Adipocyte (in vitro differentiated cells): Measurements from ENCODE around the gene MCM7.

Experiments used
- DNase-seq: peaks from one replicate; pipeline ENCODE4 v3.0.0-alpha.2; 2015; ENCODE audit warnings: low read depth
- H3K27me3 ChIP-seq: replicated peaks from 2 replicates; pipeline ENCODE4 v1.7.0; 2013; ENCODE audit warnings: mild to moderate bottlenecking, low read length, moderate library complexity; ENCODE audit not compliant: control insufficient read depth, insufficient read depth
- H3K36me3 ChIP-seq: 2 replicates; pipeline ENCODE4 v1.7.0; 2013; ENCODE audit warnings: low read length, mild to moderate bottlenecking, moderate library complexity; ENCODE audit not compliant: control insufficient read depth, insufficient read depth, severe bottlenecking
- H3K4me1 ChIP-seq: 2 replicates; pipeline ENCODE4 v1.7.0; 2013; ENCODE audit warnings: mild to moderate bottlenecking, low read length, moderate library complexity; ENCODE audit not compliant: control insufficient read depth, insufficient read depth
- H3K4me3 ChIP-seq: 2 replicates; pipeline ENCODE4 v1.7.0; 2013; ENCODE audit warnings: mild to moderate bottlenecking, low read length, moderate library complexity
- H3K9ac ChIP-seq: 2 replicates; pipeline ENCODE4 v1.7.0; 2013; ENCODE audit warnings: mild to moderate bottlenecking, low read length, moderate library complexity
- H3K9me3 ChIP-seq: 2 replicates; pipeline ENCODE4 v1.7.0; 2013; ENCODE audit warnings: mild to moderate bottlenecking, low read length, moderate library complexity; ENCODE audit not compliant: control insufficient read depth

The MCM7 gene

DNA sequence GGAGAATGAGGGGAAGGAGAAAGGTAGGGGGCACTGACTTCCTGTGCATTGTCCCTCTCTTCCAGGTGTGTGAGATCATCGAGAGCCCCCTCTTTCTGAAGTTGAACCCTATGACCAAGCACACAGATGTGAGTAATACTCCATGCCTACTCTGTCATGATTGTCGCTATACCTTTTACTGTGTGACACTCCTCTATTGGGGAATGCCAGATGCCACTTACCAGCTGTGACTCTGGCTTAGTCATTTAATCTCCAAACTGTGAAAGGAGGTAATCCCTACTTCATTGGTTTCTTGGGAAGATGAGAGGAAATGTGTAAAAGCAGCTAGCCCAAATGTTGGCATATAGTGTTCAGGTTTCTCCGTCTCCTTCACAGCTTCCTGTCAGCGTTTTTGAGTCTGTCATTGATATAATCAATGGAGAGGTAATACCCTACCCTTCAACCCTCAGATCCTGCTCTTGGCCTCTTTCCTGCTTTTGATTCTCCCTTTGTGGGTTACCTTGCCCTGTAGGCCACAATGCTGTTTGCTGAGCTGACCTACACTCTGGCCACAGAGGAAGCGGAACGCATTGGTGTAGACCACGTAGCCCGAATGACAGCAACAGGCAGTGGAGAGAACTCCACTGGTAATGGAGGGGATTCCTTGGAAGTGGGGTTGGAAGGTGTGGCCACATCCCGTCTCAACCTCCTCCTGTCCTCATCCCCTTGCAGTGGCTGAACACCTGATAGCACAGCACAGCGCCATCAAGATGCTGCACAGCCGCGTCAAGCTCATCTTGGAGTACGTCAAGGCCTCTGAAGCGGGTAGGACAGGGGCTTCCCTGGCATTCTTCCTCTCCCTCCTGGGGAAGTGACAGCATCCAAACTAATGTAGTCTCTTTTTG is 10.4 kb downstream of the MCM7 start:
- peaks cover 42% of the 10 kb centered on the region for H3K4me1 ChIP-seq
- no peak overlapping the region for H3K4me3 ChIP-seq
- no peak overlapping the region for H3K9ac ChIP-seq
- H3K27me3 ChIP-seq: no peaks in the 10 kb centered on the region
- no peaks in the 10 kb centered on the region for H3K9me3 ChIP-seq
- no peak for DNase-seq
- peaks cover 55% of the 10 kb centered on the region for H3K36me3 ChIP-seq

DNA sequence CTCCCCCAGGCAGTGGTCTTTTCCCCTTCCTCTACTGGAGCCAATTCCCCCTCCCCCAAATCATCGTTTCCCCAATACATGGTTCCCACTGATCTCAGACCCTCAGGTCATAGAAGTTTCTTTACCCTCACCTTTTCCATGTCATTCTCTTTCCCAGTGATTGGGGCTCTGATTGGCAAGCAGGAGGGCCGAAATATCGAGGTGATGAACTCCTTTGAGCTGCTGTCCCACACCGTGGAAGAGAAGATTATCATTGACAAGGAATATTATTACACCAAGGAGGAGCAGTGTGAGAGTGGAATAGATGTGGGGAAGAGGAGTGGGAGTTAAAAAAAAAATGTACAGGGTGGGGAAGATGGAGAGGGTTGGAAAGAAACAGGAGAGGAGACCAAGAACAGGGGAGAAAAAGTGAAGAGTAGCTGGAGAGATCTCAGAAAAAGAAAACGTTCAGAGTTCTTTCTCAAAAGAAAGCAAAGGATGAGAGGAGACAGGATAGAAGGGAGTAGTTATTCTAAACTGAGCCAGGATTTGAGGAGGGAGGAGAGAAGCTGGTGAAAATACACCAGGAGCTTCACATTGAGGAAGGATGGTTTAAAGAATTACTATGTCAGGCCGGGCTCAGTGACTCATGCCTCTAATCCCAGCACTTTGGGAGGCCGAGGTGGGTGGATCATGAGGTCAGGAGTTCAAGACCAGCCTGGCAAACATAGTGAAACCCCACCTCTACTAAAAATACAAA is 11.6 kb downstream of the MCM7 start:
- H3K27me3 ChIP-seq: no peaks in the 10 kb centered on the region
- H3K9me3 ChIP-seq: no peaks in the 10 kb centered on the region
- H3K9ac ChIP-seq: peak overlapping the region; percentile 95
- peak; percentile 43 for DNase-seq
- peak overlapping the region; percentile 94 for H3K4me3 ChIP-seq
- peaks cover 44% of the 10 kb centered on the region for H3K36me3 ChIP-seq
- peaks cover 42% of the 10 kb centered on the region for H3K4me1 ChIP-seq

DNA sequence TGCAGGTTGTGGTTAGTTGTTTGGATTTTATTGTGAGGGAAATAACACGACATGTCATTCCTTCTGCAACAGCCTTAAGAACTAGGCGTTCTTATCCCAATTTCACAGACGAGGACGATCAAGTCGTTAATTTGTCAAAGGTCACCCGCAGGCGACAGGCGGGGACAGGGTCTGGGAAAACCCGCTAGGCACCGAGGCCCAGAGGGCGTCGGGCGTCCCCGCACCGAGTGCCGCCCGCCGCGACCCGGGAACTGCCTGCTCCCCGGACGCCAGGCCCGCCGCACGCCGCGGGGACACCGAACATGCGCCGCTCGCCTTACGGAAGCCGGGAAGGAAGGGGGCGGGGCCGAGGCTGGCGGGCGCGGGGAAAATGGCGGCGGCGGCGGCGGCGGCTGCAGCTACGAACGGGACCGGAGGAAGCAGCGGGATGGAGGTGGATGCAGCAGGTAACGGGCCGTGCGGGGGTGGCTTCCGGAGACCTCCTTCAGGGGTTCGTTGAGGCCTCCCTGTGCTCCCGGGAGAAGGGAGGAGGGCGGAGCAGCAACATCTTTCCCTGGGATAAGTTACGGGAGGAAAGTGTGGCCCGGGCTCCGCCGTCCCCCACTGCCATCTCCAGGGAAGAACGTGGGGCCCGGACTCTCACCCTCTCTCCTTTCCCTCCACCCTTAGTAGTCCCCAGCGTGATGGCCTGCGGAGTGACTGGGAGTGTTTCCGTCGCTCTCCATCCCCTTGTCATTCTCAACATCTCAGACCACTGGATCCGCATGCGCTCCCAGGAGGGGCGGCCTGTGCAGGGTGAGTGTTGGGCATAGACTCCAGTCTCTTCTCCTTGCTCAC is 12.4 kb downstream of the MCM7 start, which contains the start of gene COPS6:
TSS of gene COPS6 (plus strand) at position 349 of the 837 bp plus-strand sequence. CDS start at position 371, 22 bp downstream.
- Histone ChIP-seq H3K27me3 (no peaks in the 10 kb centered on the region), H3K4me3 (peak within 1 kb of the TSS; percentile 94), H3K9me3 (no peaks in the 10 kb centered on the region), H3K4me1 (peaks cover 37% of the 10 kb centered on the region), H3K36me3 (peaks cover 36% of the 10 kb centered on the region), H3K9ac (peak within 1 kb of the TSS; percentile 95)
- peak; percentile 90 for DNase-seq

DNA sequence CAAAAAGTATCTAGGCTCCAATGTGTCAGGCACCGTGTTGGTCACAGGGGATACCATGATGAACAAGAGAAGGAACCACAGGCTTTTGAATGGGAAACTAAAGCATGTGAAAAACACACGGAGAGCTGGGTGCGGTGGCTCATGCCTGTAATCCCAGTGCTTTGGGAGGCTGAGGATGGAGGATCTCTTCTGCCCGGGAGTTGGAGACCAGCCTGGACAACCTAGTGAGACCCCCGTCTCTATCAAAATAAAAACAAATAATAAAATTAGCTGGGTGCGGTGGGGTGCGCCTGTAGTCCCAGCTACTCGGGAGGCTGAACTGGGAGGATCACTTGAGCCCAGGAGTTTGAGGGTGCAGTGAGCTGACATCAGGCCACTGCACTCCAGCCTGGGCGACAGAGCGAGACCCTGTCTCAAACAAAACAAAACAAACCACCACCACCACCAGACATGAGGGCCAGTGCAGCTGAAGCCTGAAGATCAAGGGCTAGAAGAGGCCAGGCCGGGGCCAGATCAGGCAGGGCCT is 13.0 kb downstream of the MCM7 start:
- Histone ChIP-seq H3K9ac (peak overlapping the region; percentile 95), H3K4me1 (peaks cover 31% of the 10 kb centered on the region), H3K4me3 (peak overlapping the region; percentile 94), H3K36me3 (peaks cover 29% of the 10 kb centered on the region), H3K27me3 (no peaks in the 10 kb centered on the region), H3K9me3 (no peaks in the 10 kb centered on the region)
- DNase-seq: no peak

DNA sequence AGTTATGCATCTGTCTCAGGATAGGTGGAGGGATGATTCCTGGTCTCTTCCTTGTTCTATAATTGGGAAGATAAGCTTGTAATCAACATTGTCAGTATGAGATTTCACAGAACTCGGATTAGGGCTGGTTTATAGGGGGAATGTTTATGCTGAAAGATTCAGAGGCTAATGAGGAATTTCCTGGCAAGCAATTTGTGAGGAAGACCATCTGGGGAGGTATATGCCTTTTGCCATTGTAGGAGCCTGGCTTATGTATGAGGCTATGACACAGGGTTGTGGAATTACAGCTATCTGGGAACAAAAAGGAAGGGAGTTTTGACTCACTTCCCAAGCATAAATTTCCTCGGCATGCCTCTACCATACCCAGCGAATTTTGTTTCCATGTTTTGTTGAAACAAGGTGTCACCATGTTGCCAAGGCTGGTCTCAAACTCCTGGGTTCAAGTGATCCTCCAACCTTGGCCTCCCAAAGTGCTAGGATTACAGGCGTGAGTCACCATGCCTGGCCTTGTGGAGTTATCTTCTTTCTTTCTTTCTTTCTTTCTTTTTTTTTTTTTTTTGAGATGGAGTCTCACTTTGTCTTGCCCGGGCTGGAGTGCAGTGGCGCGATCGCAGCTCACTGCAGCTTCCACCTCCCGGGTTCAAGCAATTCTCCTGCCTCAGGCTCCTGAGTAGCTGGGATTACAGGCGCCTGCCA is 14.0 kb downstream of the MCM7 start:
- Histone ChIP-seq H3K4me1 (peaks cover 22% of the 10 kb centered on the region), H3K36me3 (peaks cover 20% of the 10 kb centered on the region), H3K9me3 (no peaks in the 10 kb centered on the region), H3K9ac (peak overlapping the region; percentile 10), H3K4me3 (no peak overlapping the region), H3K27me3 (no peaks in the 10 kb centered on the region)
- DNase-seq: peak; percentile 87

DNA sequence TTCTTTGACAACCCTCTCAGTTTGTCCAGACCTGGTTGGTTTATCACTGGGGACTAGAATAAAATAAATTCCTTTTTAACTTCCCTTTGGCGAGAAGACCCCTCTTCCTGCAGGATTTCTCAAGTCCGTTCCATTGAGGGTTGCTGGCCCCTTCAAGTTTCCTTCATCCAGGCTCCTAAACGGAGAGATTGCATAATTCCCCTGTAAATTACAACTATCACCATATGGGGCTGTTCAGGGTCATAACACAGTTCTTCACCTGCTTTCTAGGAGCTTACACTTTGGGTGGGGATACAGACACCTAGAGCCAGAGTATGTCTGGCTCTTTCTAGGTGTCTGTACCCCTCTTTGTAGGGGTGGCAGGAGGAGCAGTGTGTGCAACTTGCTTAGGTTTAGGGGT is 15.7 kb downstream of the MCM7 start:
- Histone ChIP-seq H3K36me3 (peaks cover 3% of the 10 kb centered on the region), H3K4me1 (peaks cover 15% of the 10 kb centered on the region), H3K9ac (no peak overlapping the region), H3K9me3 (no peaks in the 10 kb centered on the region), H3K4me3 (no peak overlapping the region), H3K27me3 (no peaks in the 10 kb centered on the region)
- no peak for DNase-seq

DNA sequence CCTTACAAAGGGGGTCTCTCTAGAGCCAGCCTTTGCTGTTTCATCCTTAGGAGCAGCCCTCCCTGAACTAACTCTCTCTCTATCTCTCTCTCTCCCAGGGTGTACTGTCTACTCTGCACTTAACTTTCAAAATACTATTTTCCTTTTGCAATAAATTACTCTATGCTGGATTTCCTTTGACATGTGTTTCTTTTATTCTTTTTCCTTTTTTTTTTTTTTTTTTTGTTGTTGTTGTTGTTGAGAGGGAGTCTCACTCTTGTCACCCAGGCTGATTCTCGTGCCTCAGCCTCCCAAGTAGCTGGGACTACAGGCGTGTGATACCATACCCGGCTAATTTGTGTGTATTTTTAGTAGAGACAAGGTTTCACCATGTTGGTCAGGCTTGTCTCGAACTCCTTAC is 18.2 kb downstream of the MCM7 start:
- H3K4me1 ChIP-seq: peaks cover 15% of the 10 kb centered on the region
- DNase-seq: no peak
- H3K27me3 ChIP-seq: no peaks in the 10 kb centered on the region
- no peak overlapping the region for H3K4me3 ChIP-seq
- no peaks in the 10 kb centered on the region for H3K9me3 ChIP-seq
- peaks cover 11% of the 10 kb centered on the region for H3K36me3 ChIP-seq
- H3K9ac ChIP-seq: no peak overlapping the region

DNA sequence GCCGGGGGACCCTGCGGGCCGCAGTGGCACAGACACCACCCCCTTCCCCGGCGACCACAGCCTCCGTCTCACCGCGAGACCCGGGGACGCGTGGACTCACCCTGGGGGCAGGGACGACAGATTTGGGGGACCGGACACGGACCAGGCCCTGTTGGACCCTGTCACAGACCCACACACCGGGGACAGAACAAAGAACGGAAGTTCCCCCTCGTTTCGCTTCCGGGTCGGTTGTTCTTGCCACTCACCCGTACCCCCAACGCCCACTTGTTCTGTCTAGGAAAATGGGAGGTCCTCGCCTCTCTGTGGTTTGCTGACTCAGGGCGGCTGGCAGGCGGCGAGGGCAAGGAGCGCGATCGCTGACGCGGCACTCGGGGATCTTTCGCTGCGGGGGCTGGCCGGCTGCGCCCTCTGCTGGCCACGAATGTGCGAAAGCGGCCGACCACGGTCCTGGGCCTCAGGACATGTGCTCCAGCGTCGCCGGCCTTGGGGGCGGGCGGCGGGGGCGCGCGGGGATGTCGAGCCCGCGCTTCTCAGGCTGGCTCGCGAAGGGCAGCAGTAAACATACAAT is 19.6 kb downstream of the MCM7 start, which contains the start of gene ZNF3:
TSS of gene ZNF3 (minus strand) at position 189 of the 568 bp plus-strand sequence. CDS start 4,366 bp downstream, outside the sequence.
- Histone ChIP-seq H3K9me3 (no peaks in the 10 kb centered on the region), H3K36me3 (peaks cover 19% of the 10 kb centered on the region)
- peak; percentile 99 for DNase-seq

DNA sequence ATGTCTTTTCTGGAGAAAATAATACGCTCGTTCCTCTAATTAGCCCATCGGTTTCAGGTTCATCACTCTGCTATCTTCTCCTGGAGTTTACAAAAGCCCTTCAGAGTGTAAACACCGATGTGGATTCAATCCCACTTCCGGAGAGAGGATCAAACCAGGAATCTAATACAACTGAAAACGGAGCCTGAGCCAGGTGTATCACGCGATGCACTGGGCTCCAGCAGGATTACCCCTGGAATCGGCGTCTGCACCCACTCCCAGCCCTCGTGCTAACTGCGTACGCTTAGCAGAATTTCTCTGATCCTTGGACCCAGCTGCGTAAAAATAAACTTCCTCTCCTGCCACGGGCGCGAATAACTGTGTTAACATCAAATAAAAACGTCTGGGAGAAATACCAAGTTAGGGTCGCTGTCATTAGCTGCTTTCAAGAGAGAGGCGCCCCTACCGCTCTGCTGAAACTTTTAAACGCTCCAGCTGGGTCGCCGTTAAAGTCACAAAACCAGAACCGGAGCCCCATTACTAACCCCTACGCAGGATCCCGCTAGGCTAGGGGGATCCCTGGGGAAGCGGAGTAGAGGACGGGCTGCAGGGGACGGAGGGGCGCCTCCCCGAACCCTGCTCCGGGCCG is 20.2 kb downstream of the MCM7 start:
- H3K4me3 ChIP-seq: peak overlapping the region; percentile 95
- H3K4me1 ChIP-seq: peaks cover 15% of the 10 kb centered on the region
- DNase-seq: peak; percentile 46
- H3K36me3 ChIP-seq: peaks cover 25% of the 10 kb centered on the region
- H3K9ac ChIP-seq: peak overlapping the region; percentile 98
- H3K9me3 ChIP-seq: no peaks in the 10 kb centered on the region
- no peaks in the 10 kb centered on the region for H3K27me3 ChIP-seq

More for the DNA sequence above, 19.6 kb downstream of the MCM7 start, which contains the start of gene ZNF3:
- H3K4me1 ChIP-seq: peaks cover 15% of the 10 kb centered on the region
- peak within 1 kb of the TSS; percentile 98 for H3K9ac ChIP-seq
- H3K27me3 ChIP-seq: no peaks in the 10 kb centered on the region
- H3K4me3 ChIP-seq: peak within 1 kb of the TSS; percentile 95
